WTC11 (cell line): ENCODE measurements around the gene CAV1.
"Not testable (repeated sequence)": the region's sequence is repeated elsewhere in the genome, so short reads cannot be mapped to it uniquely, and the experiment has no call there.

Experiments used
- AFF4 ChIP-seq: sonication (generic); formaldehyde crosslinking; IDR thresholded peaks from 2 replicates; pipeline ENCODE4 v1.8.1; 2023; ENCODE audit warnings: mild to moderate bottlenecking, missing genetic modification reagents, borderline replicate concordance
- CTCF ChIP-seq: fragments of 200-600 bp; IDR thresholded peaks from 2 replicates; pipeline ENCODE4 v1.8.0; 2022; ENCODE audit warnings: antibody characterized with exemption
- ETV6 ChIP-seq: sonication (generic); formaldehyde crosslinking; IDR thresholded peaks from 2 replicates; pipeline ENCODE4 v1.8.1; 2022; ENCODE audit warnings: mild to moderate bottlenecking, missing genetic modification reagents
- SOX15 ChIP-seq: fragments of 250-450 bp; sonication (Bioruptor Pico); IDR thresholded peaks from 2 replicates; pipeline ENCODE4 v1.9.0; 2021; ENCODE audit warnings: mild to moderate bottlenecking
- TEAD4 ChIP-seq: sonication (generic); formaldehyde crosslinking; IDR thresholded peaks from 2 replicates; pipeline ENCODE4 v1.8.0; 2022; ENCODE audit warnings: mild to moderate bottlenecking, missing genetic modification reagents
- USF1 ChIP-seq: sonication (generic); formaldehyde crosslinking; IDR thresholded peaks from 2 replicates; pipeline ENCODE4 v1.8.0; 2022; ENCODE audit warnings: mild to moderate bottlenecking, missing genetic modification reagents
- ZNF121 ChIP-seq: sonication (generic); formaldehyde crosslinking; IDR thresholded peaks from 2 replicates; pipeline ENCODE4 v1.8.0; 2023; ENCODE audit warnings: missing genetic modification reagents
- TF ChIP-seq, protein P1 (sequence below): sonication (generic); formaldehyde crosslinking; IDR thresholded peaks from 2 replicates; pipeline ENCODE4 v1.8.1; 2023; ENCODE audit warnings: mild to moderate bottlenecking, missing genetic modification reagents, moderate library complexity
- TF ChIP-seq, protein P2 (sequence below): sonication (generic); formaldehyde crosslinking; IDR thresholded peaks from 2 replicates; pipeline ENCODE4 v1.8.0; 2022; ENCODE audit warnings: mild to moderate bottlenecking, missing genetic modification reagents

DNA sequence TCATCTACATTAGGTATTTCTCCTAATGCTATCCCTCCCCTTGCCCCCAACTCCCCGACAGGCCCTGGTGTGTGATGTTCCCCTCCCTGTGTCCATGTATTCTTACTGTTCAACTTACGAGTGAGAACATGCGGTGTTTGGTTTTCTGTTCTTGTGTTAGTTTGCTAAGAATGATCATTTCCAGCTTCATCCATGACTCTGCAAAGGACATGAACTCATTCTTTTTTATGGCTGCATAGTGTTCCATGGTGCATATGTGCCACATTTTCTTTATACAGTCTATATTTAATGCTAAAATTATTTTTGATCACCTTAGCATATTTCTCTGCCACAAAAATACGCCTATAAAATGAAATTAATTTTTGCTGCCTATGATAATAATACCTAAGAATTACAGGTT lies 40.4 kb upstream of the CAV1 start:
- TF ChIP-seq TEAD4 (CRISPR knock-in tag); USF1 (CRISPR knock-in tag); SOX15; CTCF; ETV6 (CRISPR knock-in tag); ZNF121; AFF4 (CRISPR knock-in tag): not testable (repeated sequence)
- TF ChIP-seq, protein P1, sequence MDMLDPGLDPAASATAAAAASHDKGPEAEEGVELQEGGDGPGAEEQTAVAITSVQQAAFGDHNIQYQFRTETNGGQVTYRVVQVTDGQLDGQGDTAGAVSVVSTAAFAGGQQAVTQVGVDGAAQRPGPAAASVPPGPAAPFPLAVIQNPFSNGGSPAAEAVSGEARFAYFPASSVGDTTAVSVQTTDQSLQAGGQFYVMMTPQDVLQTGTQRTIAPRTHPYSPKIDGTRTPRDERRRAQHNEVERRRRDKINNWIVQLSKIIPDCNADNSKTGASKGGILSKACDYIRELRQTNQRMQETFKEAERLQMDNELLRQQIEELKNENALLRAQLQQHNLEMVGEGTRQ (CRISPR knock-in tag) = not testable (repeated sequence)
- TF ChIP-seq, protein P2, sequence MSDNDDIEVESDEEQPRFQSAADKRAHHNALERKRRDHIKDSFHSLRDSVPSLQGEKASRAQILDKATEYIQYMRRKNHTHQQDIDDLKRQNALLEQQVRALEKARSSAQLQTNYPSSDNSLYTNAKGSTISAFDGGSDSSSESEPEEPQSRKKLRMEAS (CRISPR knock-in tag) = not testable (repeated sequence)
